H1 (cell line): ENCODE results near the gene CA9. TPM values are rescaled to one million over a fixed set of nuclear protein-coding genes. Genes with fewer than 3 reads are reported as not detected.

Experiments used
- CTCF ChIA-PET: fragments of 300-600 bp; sonication (Branson Sonifier 250); formaldehyde crosslinking; loops from one replicate; lab custom pipeline; 2021; ENCODE audit not compliant: partially characterized antibody; lab: Charles Lee
- POLR2A ChIA-PET: fragments of 300-600 bp; sonication (Branson Sonifier 250); formaldehyde crosslinking; loops from one replicate; lab custom pipeline; 2021; ENCODE audit warnings: inconsistent platforms; ENCODE audit not compliant: partially characterized antibody; lab: Charles Lee
- DNase-seq, 2 experiments: peaks; one replicate each; pipeline versions ENCODE4 v3.0.0 to v3.0.0-alpha.2; 2010 to 2022; ENCODE audit warnings: low spot score in 2 of 2, low read depth in 1 of 2, mixed read lengths in 1 of 2
- FAIRE-seq: peaks from 2 replicates; lab custom pipeline; 2011; peaks lifted over from hg19 to GRCh38; lab: Jason Lieb, UNC
- H2AFZ ChIP-seq: 2 replicates; pipeline ENCODE4 v1.8.1; 2012; ENCODE audit warnings: low read length, inconsistent platforms
- H2AK5ac ChIP-seq: 2 replicates; pipeline ENCODE4 v1.6.1; 2013; ENCODE audit warnings: low read depth, low read length
- H2BK120ac ChIP-seq: replicated peaks from 2 replicates; pipeline ENCODE3; 2013; ENCODE audit warnings: low read depth, low read length, inconsistent platforms
- H2BK12ac ChIP-seq: 2 replicates; pipeline ENCODE4 v1.6.1; 2013; ENCODE audit warnings: low read depth, low read length
- H2BK15ac ChIP-seq: 2 replicates; pipeline ENCODE4 v1.6.1; 2013; ENCODE audit warnings: low read length
- H2BK20ac ChIP-seq: 2 replicates; pipeline ENCODE4 v1.6.1; 2013; ENCODE audit warnings: low read length
- H2BK5ac ChIP-seq: 2 replicates; pipeline ENCODE4 v1.6.1; 2013; ENCODE audit warnings: low read depth, low read length
- H3K14ac ChIP-seq: 2 replicates; pipeline ENCODE4 v1.6.1; 2013; ENCODE audit warnings: inconsistent platforms; ENCODE audit not compliant: insufficient read length
- H3K18ac ChIP-seq: 2 replicates; pipeline ENCODE4 v1.6.1; 2013; ENCODE audit warnings: low read length; ENCODE audit errors: extremely low read depth
- H3K23ac ChIP-seq: 2 replicates; pipeline ENCODE4 v1.6.1; 2013; ENCODE audit warnings: inconsistent platforms; ENCODE audit not compliant: insufficient read length
- H3K23me2 ChIP-seq: 2 replicates; pipeline ENCODE4 v1.6.1; 2013; ENCODE audit warnings: low read depth, low read length
- H3K27ac ChIP-seq: 2 replicates; pipeline ENCODE4 v1.6.1; 2011; ENCODE audit warnings: low read depth, low read length, inconsistent platforms
- H3K27me3 ChIP-seq, 4 experiments: replicated peaks in 1 of 4; 1 replicate in 1 of 4; 2 replicates in 3 of 4; pipeline versions ENCODE4 v1.6.1 to v1.8.1; 2011 to 2013; ENCODE audit warnings: low read length in 3 of 4, mild to moderate bottlenecking in 3 of 4, inconsistent platforms in 2 of 4, mixed read lengths in 2 of 4, moderate library complexity in 1 of 4; ENCODE audit not compliant: control insufficient read depth in 3 of 4, insufficient read depth in 3 of 4; ENCODE audit errors: extremely low read depth in 1 of 4
- H3K36me3 ChIP-seq, 4 experiments: 2 replicates each; pipeline versions ENCODE4 v1.6.1 to v1.8.1; 2011 to 2013; ENCODE audit warnings: mild to moderate bottlenecking in 4 of 4, low read length in 3 of 4, moderate library complexity in 2 of 4, control low read depth in 1 of 4, inconsistent platforms in 1 of 4; ENCODE audit not compliant: insufficient read depth in 4 of 4, control insufficient read depth in 2 of 4
- H3K4ac ChIP-seq: replicated peaks from 2 replicates; pipeline ENCODE3; 2013; ENCODE audit warnings: low read length, low read depth, mixed read lengths, inconsistent platforms; ENCODE audit not compliant: insufficient read length
- H3K4me1 ChIP-seq, 4 experiments: replicated peaks in 1 of 4; 1 replicate in 1 of 4; 2 replicates in 3 of 4; pipeline versions ENCODE4 v1.6.1 to v1.8.1; 2011 to 2013; ENCODE audit warnings: low read length in 3 of 4, inconsistent platforms in 2 of 4, mixed read lengths in 1 of 4; ENCODE audit not compliant: insufficient read depth in 4 of 4, control insufficient read depth in 3 of 4
- H3K4me2 ChIP-seq, 2 experiments: 2 replicates each; pipeline versions ENCODE4 v1.6.1 to v1.8.1; 2011 to 2013; ENCODE audit warnings: low read depth in 2 of 2, low read length in 2 of 2, control low read depth in 1 of 2, inconsistent platforms in 1 of 2, mild to moderate bottlenecking in 1 of 2; ENCODE audit not compliant: insufficient read depth in 1 of 2
- H3K4me3 ChIP-seq, 4 experiments: fragments of 200-600, 300-600 bp in 1 of 4; sonication (generic), shearing (Covaris generic), sonication (Bioruptor Twin) in 1 of 4; 2 replicates each; pipeline versions ENCODE4 v1.5.1 to v1.8.1; 2011 to 2016; ENCODE audit warnings: low read length in 4 of 4, low read depth in 3 of 4, control low read depth in 2 of 4, inconsistent platforms in 2 of 4, mild to moderate bottlenecking in 2 of 4, mixed read lengths in 1 of 4, moderate library complexity in 1 of 4; ENCODE audit not compliant: insufficient read depth in 2 of 4; ENCODE audit errors: extremely low read depth in 1 of 4
- H3K56ac ChIP-seq: replicated peaks from 2 replicates; pipeline ENCODE3; 2013; ENCODE audit warnings: low read depth, mild to moderate bottlenecking, mixed read lengths, low read length, inconsistent platforms; ENCODE audit not compliant: insufficient read length
- H3K79me1 ChIP-seq: 2 replicates; pipeline ENCODE4 v1.6.1; 2013; ENCODE audit warnings: low read depth, low read length, control low read depth
- H3K79me2 ChIP-seq, 2 experiments: 2 replicates each; pipeline versions ENCODE4 v1.6.1 to v1.8.1; 2012 to 2013; ENCODE audit warnings: low read length in 2 of 2, mild to moderate bottlenecking in 2 of 2, inconsistent platforms in 1 of 2; ENCODE audit not compliant: insufficient read depth in 2 of 2, control insufficient read depth in 1 of 2
- H3K9ac ChIP-seq, 4 experiments: replicated peaks in 1 of 4; 1 replicate in 1 of 4; 2 replicates in 3 of 4; pipeline versions ENCODE4 v1.6.1 to v1.8.1; 2011 to 2013; ENCODE audit warnings: low read depth in 3 of 4, low read length in 3 of 4, control low read depth in 2 of 4, mild to moderate bottlenecking in 2 of 4, moderate library complexity in 2 of 4, inconsistent platforms in 1 of 4; ENCODE audit errors: extremely low read depth in 1 of 4
- H3K9me3 ChIP-seq, 2 experiments: 2 replicates each; pipeline versions ENCODE4 v1.6.1 to v1.8.1; 2012 to 2013; ENCODE audit warnings: mild to moderate bottlenecking in 2 of 2, moderate library complexity in 2 of 2, control low read depth in 1 of 2, inconsistent platforms in 1 of 2, low read depth in 1 of 2, low read length in 1 of 2, mixed read lengths in 1 of 2; ENCODE audit not compliant: insufficient read depth in 2 of 2
- H4K20me1 ChIP-seq, 2 experiments: replicated peaks in 1 of 2; 2 replicates each; pipeline versions ENCODE3 to v1.8.1; 2011 to 2013; ENCODE audit warnings: inconsistent platforms in 2 of 2, low read length in 2 of 2, mild to moderate bottlenecking in 1 of 2; ENCODE audit not compliant: insufficient read depth in 2 of 2, control insufficient read depth in 1 of 2
- H4K5ac ChIP-seq: 2 replicates; pipeline ENCODE4 v1.6.1; 2013; ENCODE audit warnings: low read length, low read depth, mixed read lengths, inconsistent platforms; ENCODE audit not compliant: insufficient read length
- H4K8ac ChIP-seq: 2 replicates; pipeline ENCODE4 v1.8.0; 2013; ENCODE audit warnings: mild to moderate bottlenecking, moderate library complexity, low read length, inconsistent platforms; ENCODE audit not compliant: insufficient read depth; ENCODE audit errors: extremely low read depth
- H4K91ac ChIP-seq: replicated peaks from 2 replicates; pipeline ENCODE3; 2013; ENCODE audit warnings: low read length, mixed read lengths, inconsistent platforms; ENCODE audit not compliant: insufficient read length
- ASH2L ChIP-seq: fragments of 200-600, 300-600 bp; sonication (generic); IDR thresholded peaks from one replicate; pipeline ENCODE4 v1.7.1; 2017; ENCODE audit warnings: low read length
- ATF2 ChIP-seq: IDR thresholded peaks from 2 replicates; pipeline ENCODE4 v1.6.1; 2012; ENCODE audit warnings: low read length, inconsistent platforms
- CBX8 ChIP-seq: fragments of 300-800, 300-1000 bp; sonication (generic); IDR thresholded peaks from 2 replicates; pipeline ENCODE4 v1.7.1; 2016; ENCODE audit warnings: low read depth, low read length, borderline replicate concordance
- CTCF ChIP-seq, 3 experiments: IDR thresholded peaks; 1 replicate in 2 of 3; 2 replicates in 1 of 3; pipeline versions ENCODE4 v1.5.1 to v1.6.1; 2011; ENCODE audit warnings: low read length in 3 of 3, mild to moderate bottlenecking in 3 of 3, inconsistent platforms in 2 of 3, low read depth in 1 of 3, moderate library complexity in 1 of 3; ENCODE audit not compliant: insufficient read depth in 1 of 3; ENCODE audit errors: control extremely low read depth in 1 of 3
- POU5F1 ChIP-seq: IDR thresholded peaks from 2 replicates; pipeline ENCODE4 v1.6.1; 2011; ENCODE audit warnings: low read depth, mild to moderate bottlenecking, low read length, moderate library complexity
- RAD21 ChIP-seq, 2 experiments: IDR thresholded peaks in 1 of 2; conservative IDR thresholded peaks in 1 of 2; 2 replicates each; pipeline ENCODE4 v1.6.1; 2011; ENCODE audit warnings: low read depth in 2 of 2, low read length in 2 of 2, improper control_type of control experiment in 1 of 2, inconsistent platforms in 1 of 2, mild to moderate bottlenecking in 1 of 2, moderate library complexity in 1 of 2
- TEAD4 ChIP-seq: IDR thresholded peaks from 2 replicates; pipeline ENCODE4 v1.6.1; 2012; ENCODE audit warnings: low read depth, low read length, inconsistent platforms, mixed read lengths
- WGBS, 2 experiments: shearing (Covaris generic) in 1 of 2; methylation state at CpG; one replicate each; pipeline versions ENCODE4 v1.1.6 to v1.1.7; 2013 to 2015; ENCODE audit warnings: low lambda C conversion rate in 2 of 2, mixed read lengths in 2 of 2, inconsistent platforms in 1 of 2, low coverage in 1 of 2, missing lambda C conversion rate in 1 of 2; ENCODE audit not compliant: insufficient replicate concordance in 2 of 2, insufficient coverage in 1 of 2, insufficient read length in 1 of 2; ENCODE audit errors: extremely low coverage in 1 of 2, missing lambda C conversion rate in 1 of 2; 5-methylcytosine and 5-hydroxymethylcytosine counted together
- polyA plus RNA-seq, 7 experiments: library from polyadenylated mRNA; depleted of rRNA in 3 of 7; stranded (reverse) in 5 of 7; unstranded in 2 of 7; fragments of >200 nt in 5 of 7; fragments of 200-250 nt in 2 of 7; gene quantifications; 1 replicate in 5 of 7; 2 replicates in 1 of 7; 4 replicates in 1 of 7; pipeline versions ENCODE4 v1.2.1 to v1.2.3, GENCODE V29; 2011 to 2013; ENCODE audit warnings: missing spikeins in 2 of 7, mixed read lengths in 2 of 7
- total RNA-seq: library from RNA; stranded (reverse); fragmentation: NEBNext Ultra II Directional; extraction: Animal tissue kit (Norgen Biotek cat#: 25700); gene quantifications from 2 replicates; pipeline ENCODE4 v1.2.1, GENCODE V29; 2021

CA9 gene
- total and polyA plus RNA-seq, 2 of the 8 experiments (the other 6 are each of a cell fraction or from before 2014, with no cell fraction given): 1.3 to 1.8 TPM

GRCh38 chr9:35646153-35646532 lies 27.6 kb upstream of the CA9 start:
- no peaks in the 10 kb centered on the region for H3K79me1 ChIP-seq
- DNase-seq (peak in 1 of 2 experiments; percentile 79), FAIRE-seq (no peak)
- H3K18ac ChIP-seq: peak overlapping the region; percentile 81
- no peak overlapping the region for H3K4ac ChIP-seq
- peak overlapping the region; percentile 56 to 79 (median 60) for H3K4me3 ChIP-seq
- H2BK120ac ChIP-seq: no peak overlapping the region
- no peak overlapping the region for H2AK5ac ChIP-seq
- TF ChIP-seq TEAD4: peak; percentile 94
- TF ChIP-seq ASH2L: peak; percentile 51
- no peak for TF ChIP-seq POU5F1
- 0 out of 2 replicates have a peak, but pooled peaks have one; percentile 19 for TF ChIP-seq ATF2
- TF ChIP-seq CBX8: no peak
- peak; percentile 6 to 8; a peak in 2 of 4 replicates for TF ChIP-seq RAD21 (IDR thresholded peaks at IDR 0.05 in 1 of 2, conservative IDR thresholded peaks at IDR 0.05 in 1 of 2; ENCODE audit: low read depth in 2 of 2, low read length in 2 of 2)
- TF ChIP-seq CTCF (IDR thresholded peaks at IDR 0.05; ENCODE audit: control extremely low read depth in 1 of 3, insufficient read depth in 1 of 3, low read depth in 1 of 3, low read length in 3 of 3): peak; percentile 26 to 40 (median 26); a peak in 2 of 4 replicates
- WGBS, 2 experiments: 1% methylated on average over 10 of the region's 11 CpGs; no CpG with 5 or more reads in 1 of the 2 experiments
- CTCF ChIA-PET: interaction anchor here (0.6 to 8.1 kb wide), 25 partner anchors 14 to 1491 kb away, joined by 3 to 149 read pairs (median 4); partner anchors contain the start of genes ARHGEF39, CCDC107, RMRP and TPM2
- H3K56ac ChIP-seq: no peak overlapping the region
- H2BK5ac ChIP-seq: peak overlapping the region; percentile 52; the same call in 1 of the 2 replicates
- H3K14ac ChIP-seq: no peak overlapping the region
- no peaks in the 10 kb centered on the region; a peak in 2 of 8 replicates for H3K36me3 ChIP-seq
- no peak overlapping the region; a peak in 1 of 7 replicates for H3K9ac ChIP-seq
- H4K5ac ChIP-seq: no peak overlapping the region
- no peak overlapping the region for H2BK20ac ChIP-seq
- H4K20me1 ChIP-seq: no peaks in the 10 kb centered on the region
- H3K23me2 ChIP-seq: peaks cover 10% of the 10 kb centered on the region; the same call in 1 of the 2 replicates
- POLR2A ChIA-PET: interaction anchor here (0.7 to 6.2 kb wide), 10 partner anchors 11 to 86 kb away, joined by 3 to 53 read pairs (median 7); partner anchors contain the start of genes CCDC107, CREB3, RMRP and TLN1
- no peaks in the 10 kb centered on the region for H3K79me2 ChIP-seq
- H2BK12ac ChIP-seq: no peak overlapping the region
- H2BK15ac ChIP-seq: no peak overlapping the region
- no peak overlapping the region for H3K27ac ChIP-seq
- no peak overlapping the region; the same call in 1 of the 2 replicates for H2AFZ ChIP-seq
- peak overlapping the region; percentile 72 to 82 for H3K4me2 ChIP-seq
- no peak overlapping the region for H4K91ac ChIP-seq
- peaks cover 0 to 16% (median 10%) of the 10 kb centered on the region in 4 experiments; a peak in 5 of 7 replicates for H3K4me1 ChIP-seq
- no peak overlapping the region for H4K8ac ChIP-seq
- H3K23ac ChIP-seq: no peak overlapping the region
- no peaks in the 10 kb centered on the region for H3K27me3 ChIP-seq
- H3K9me3 ChIP-seq: no peaks in the 10 kb centered on the region
